Caco-2 (cell line): Measurements from ENCODE around the gene DIAPH2. TPM values are rescaled to one million over a fixed set of nuclear protein-coding genes. Genes with fewer than 3 reads are reported as not detected.

ENCODE experiments used
- BruUV-seq: library from RNA; stranded (reverse); fragments of 400-500 nt; replicated peaks from 2 replicates; lab custom pipeline; 2021; lab: Mats Ljungman, UMichigan
- CTCF ChIA-PET: fragments of 300-600 bp; sonication (Branson Sonifier 250); formaldehyde crosslinking; loops from one replicate; lab custom pipeline; 2022; ENCODE audit warnings: antibody characterized with exemption; lab: Charles Lee
- POLR2A ChIA-PET: fragments of 300-600 bp; sonication (Branson Sonifier 250); formaldehyde crosslinking; loops from one replicate; lab custom pipeline; 2022; ENCODE audit warnings: antibody characterized with exemption; lab: Charles Lee
- DNase-seq, 2 experiments: peaks; one replicate each; pipeline versions ENCODE4 v3.0.0 to v3.0.0-alpha.2; 2020 to 2022
- H3K27me3 ChIP-seq: replicated peaks from 2 replicates; pipeline ENCODE4 v1.6.0; 2011; ENCODE audit warnings: low read length; ENCODE audit not compliant: control insufficient read depth, insufficient read depth
- H3K36me3 ChIP-seq: 2 replicates; pipeline ENCODE4 v1.5.1; 2011; ENCODE audit warnings: low read length; ENCODE audit not compliant: control insufficient read depth, insufficient read depth
- H3K4me1 ChIP-seq: fragments of 250-450 bp; sonication (Bioruptor Pico); 2 replicates; pipeline ENCODE4 v1.5.1; 2020; ENCODE audit warnings: mild to moderate bottlenecking
- H3K4me3 ChIP-seq: 2 replicates; pipeline ENCODE4 v1.5.1; 2011; ENCODE audit warnings: low read depth, mild to moderate bottlenecking, control low read depth, low read length
- H3K9me3 ChIP-seq: fragments of 250-450 bp; sonication (Bioruptor Pico); 2 replicates; pipeline ENCODE4 v1.5.1; 2020; ENCODE audit warnings: mild to moderate bottlenecking, moderate library complexity
- H3K27ac Mint-ChIP-seq: one replicate; pipeline ENCODE4 v1.8.0; 2022; ENCODE audit warnings: mixed read lengths; ENCODE audit not compliant: unreplicated experiment
- H3K27me3 Mint-ChIP-seq: one replicate; pipeline ENCODE4 v1.8.0; 2022; ENCODE audit warnings: mixed read lengths; ENCODE audit not compliant: insufficient read depth, unreplicated experiment
- H3K36me3 Mint-ChIP-seq: one replicate; pipeline ENCODE4 v1.8.0; 2022; ENCODE audit warnings: mild to moderate bottlenecking, mixed read lengths; ENCODE audit not compliant: insufficient read depth, unreplicated experiment
- H3K4me1 Mint-ChIP-seq: one replicate; pipeline ENCODE4 v1.8.0; 2022; ENCODE audit warnings: low read depth, mixed read lengths; ENCODE audit not compliant: unreplicated experiment
- H3K4me3 Mint-ChIP-seq: one replicate; pipeline ENCODE4 v1.8.0; 2022; ENCODE audit warnings: mild to moderate bottlenecking, moderate library complexity, mixed read lengths; ENCODE audit not compliant: unreplicated experiment
- H3K9me3 Mint-ChIP-seq: one replicate; pipeline ENCODE4 v1.8.0; 2022; ENCODE audit warnings: mixed read lengths; ENCODE audit not compliant: unreplicated experiment
- CTCF ChIP-seq, 2 experiments: fragments of 200-600 bp in 1 of 2; IDR thresholded peaks; 1 replicate in 1 of 2; 2 replicates in 1 of 2; pipeline versions ENCODE4 v1.5.1 to v1.8.0; 2011 to 2022; ENCODE audit warnings: antibody characterized with exemption in 1 of 2, control low read depth in 1 of 2, inconsistent platforms in 1 of 2, low read depth in 1 of 2, low read length in 1 of 2, mild to moderate bottlenecking in 1 of 2, moderate library complexity in 1 of 2; ENCODE audit not compliant: insufficient read depth in 1 of 2, severe bottlenecking in 1 of 2, unreplicated experiment in 1 of 2
- intact Hi-C: fragments of 100-400 bp; cut with micrococcal nuclease; formaldehyde crosslinking; loops from one replicate; pipeline ENCODE4 v1.10.0; 2022; ENCODE audit not compliant: unreplicated experiment
- total RNA-seq: library from RNA; stranded (reverse); gene quantifications from 2 replicates; pipeline ENCODE4 v1.2.3, GENCODE V29; 2022

DIAPH2 gene
- total RNA-seq, 1 experiment from 2014 or later: 16.1 TPM

GRCh38 chrX:97332963-97333362 is 648.3 kb downstream of the DIAPH2 start:
- Mint-ChIP-seq H3K27me3 (no peaks in the 10 kb centered on the region), H3K36me3 (peaks cover 6% of the 10 kb centered on the region), H3K4me1 (no peaks in the 10 kb centered on the region), H3K27ac (no peak overlapping the region), H3K9me3 (no peaks in the 10 kb centered on the region), H3K4me3 (no peak overlapping the region)
- no TSS peak for BruUV-seq
- no peaks in the 10 kb centered on the region for H3K27me3 ChIP-seq
- no peaks in the 10 kb centered on the region for H3K9me3 ChIP-seq
- no peaks in the 10 kb centered on the region for H3K4me1 ChIP-seq
- ChIA-PET POLR2A (no interaction called here), CTCF (no interaction called here)
- no peaks in the 10 kb centered on the region for H3K36me3 ChIP-seq
- TF ChIP-seq CTCF (IDR thresholded peaks at IDR 0.05; ENCODE audit: insufficient read depth in 1 of 2, low read depth in 1 of 2, low read length in 1 of 2, severe bottlenecking in 1 of 2, unreplicated experiment in 1 of 2): no peak
- no peak overlapping the region for H3K4me3 ChIP-seq
- no peak for DNase-seq
- intact Hi-C loops: no loop called here

DNA sequence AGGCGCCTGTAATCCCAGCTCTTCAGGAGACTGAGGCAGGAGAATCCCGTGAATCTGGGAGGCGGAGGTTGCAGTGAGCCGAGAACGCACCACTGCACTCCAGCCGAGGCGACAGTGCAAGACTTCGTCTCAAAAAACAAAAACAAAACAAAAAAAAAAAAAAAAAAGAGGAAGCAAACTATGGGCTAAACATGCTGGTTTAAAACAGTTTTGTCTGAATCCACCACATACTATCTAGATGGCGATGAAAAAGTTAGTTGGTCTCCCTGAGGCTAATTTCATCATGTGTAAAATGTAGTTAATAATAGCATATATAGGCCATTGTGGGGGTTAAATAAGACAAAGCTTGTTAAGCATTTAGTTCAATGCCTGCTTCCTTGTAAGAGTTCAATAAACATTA is 650.2 kb downstream of the DIAPH2 start:
- H3K4me1 Mint-ChIP-seq: no peaks in the 10 kb centered on the region
- no peaks in the 10 kb centered on the region for H3K36me3 ChIP-seq
- ChIA-PET CTCF (no interaction called here), POLR2A (no interaction called here)
- no peak overlapping the region for H3K27ac Mint-ChIP-seq
- no TSS peak for BruUV-seq
- H3K9me3 Mint-ChIP-seq: no peaks in the 10 kb centered on the region
- H3K4me3 Mint-ChIP-seq: no peak overlapping the region
- H3K9me3 ChIP-seq: no peaks in the 10 kb centered on the region
- no peaks in the 10 kb centered on the region for H3K27me3 ChIP-seq
- no peak for DNase-seq
- H3K4me3 ChIP-seq: no peak overlapping the region
- no peak for TF ChIP-seq CTCF (IDR thresholded peaks at IDR 0.05; ENCODE audit: insufficient read depth in 1 of 2, low read depth in 1 of 2, low read length in 1 of 2, severe bottlenecking in 1 of 2, unreplicated experiment in 1 of 2)
- no peaks in the 10 kb centered on the region for H3K4me1 ChIP-seq
- H3K36me3 Mint-ChIP-seq: peaks cover 6% of the 10 kb centered on the region
- intact Hi-C loops: no loop called here
- H3K27me3 Mint-ChIP-seq: no peaks in the 10 kb centered on the region

DNA sequence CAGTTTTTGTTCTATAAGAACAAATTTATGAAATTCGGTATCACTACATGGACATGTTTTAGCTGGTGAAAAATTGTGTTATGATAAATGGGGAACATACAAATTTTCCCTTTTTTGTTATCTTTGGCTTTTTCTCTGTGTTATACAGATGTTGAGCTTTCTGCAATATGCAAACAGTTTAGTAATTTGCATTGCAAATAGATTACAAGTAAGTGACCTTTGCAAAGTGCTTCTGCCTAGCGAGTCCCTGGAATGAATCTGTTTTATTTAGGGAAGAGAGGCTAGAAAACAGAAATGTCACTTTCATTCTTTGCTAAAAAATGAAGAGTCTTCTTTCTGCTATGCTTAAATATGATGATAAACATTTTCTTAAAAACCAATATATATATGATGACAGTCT is 660.1 kb downstream of the DIAPH2 start:
- H3K4me3 Mint-ChIP-seq: no peak overlapping the region
- no peak for TF ChIP-seq CTCF (IDR thresholded peaks at IDR 0.05; ENCODE audit: insufficient read depth in 1 of 2, low read depth in 1 of 2, low read length in 1 of 2, severe bottlenecking in 1 of 2, unreplicated experiment in 1 of 2)
- Histone ChIP-seq H3K9me3 (no peaks in the 10 kb centered on the region), H3K27me3 (no peaks in the 10 kb centered on the region), H3K4me3 (no peak overlapping the region), H3K36me3 (no peaks in the 10 kb centered on the region), H3K4me1 (no peaks in the 10 kb centered on the region)
- BruUV-seq: no TSS peak
- H3K36me3 Mint-ChIP-seq: no peaks in the 10 kb centered on the region
- H3K9me3 Mint-ChIP-seq: no peaks in the 10 kb centered on the region
- H3K27ac Mint-ChIP-seq: no peak overlapping the region
- H3K27me3 Mint-ChIP-seq: no peaks in the 10 kb centered on the region
- H3K4me1 Mint-ChIP-seq: no peaks in the 10 kb centered on the region
- no peak for DNase-seq
- POLR2A ChIA-PET: no interaction called here
- CTCF ChIA-PET: no interaction called here
- intact Hi-C loops: no loop called here
